DND-41 (cell line): Measurements from ENCODE around the gene MACROD2.
A peak's percentile ranks its signal among the peaks of the same experiment; 100 is the strongest.

Source experiments
- ATAC-seq: fragments of 200-7000 bp; cut with Tn5 transposase; 3 replicates; pipeline ENCODE4 v1.9.1; 2021; ENCODE audit warnings: low read depth; ENCODE audit not compliant: insufficient read depth
- DNase-seq: peaks from one replicate; pipeline ENCODE4 v3.0.0-alpha.2; 2020
- H2AFZ ChIP-seq: 2 replicates; pipeline ENCODE4 v1.6.0; 2012; ENCODE audit warnings: low read depth, low read length
- H3K27ac ChIP-seq: 2 replicates; pipeline ENCODE4 v1.5.1; 2012; ENCODE audit warnings: low read length, inconsistent platforms
- H3K27me3 ChIP-seq: fragments of 200-600 bp; sonication (generic); 2 replicates; pipeline ENCODE4 v1.6.0; 2012; ENCODE audit warnings: low read length, mild to moderate bottlenecking, inconsistent platforms; ENCODE audit not compliant: insufficient read depth, poor library complexity
- H3K36me3 ChIP-seq: 2 replicates; pipeline ENCODE4 v1.5.1; 2012; ENCODE audit warnings: low read length, inconsistent platforms; ENCODE audit not compliant: insufficient read depth
- H3K4me1 ChIP-seq: 2 replicates; pipeline ENCODE4 v1.5.1; 2012; ENCODE audit warnings: mild to moderate bottlenecking, low read length; ENCODE audit not compliant: insufficient read depth
- H3K4me2 ChIP-seq: 2 replicates; pipeline ENCODE4 v1.6.0; 2012; ENCODE audit warnings: mild to moderate bottlenecking, moderate library complexity, low read length, inconsistent platforms; ENCODE audit not compliant: insufficient read depth
- H3K4me3 ChIP-seq, 2 experiments: fragments of 200-600 bp in 1 of 2; shearing (Covaris generic) in 1 of 2; 2 replicates each; pipeline ENCODE4 v1.5.1; 2012 to 2016; ENCODE audit warnings: inconsistent platforms in 2 of 2, low read length in 2 of 2, mild to moderate bottlenecking in 2 of 2, low read depth in 1 of 2, moderate library complexity in 1 of 2
- H3K79me2 ChIP-seq: 2 replicates; pipeline ENCODE4 v1.6.0; 2012; ENCODE audit warnings: low read length, inconsistent platforms; ENCODE audit not compliant: insufficient read depth
- H3K9ac ChIP-seq: 2 replicates; pipeline ENCODE4 v1.6.0; 2012; ENCODE audit warnings: low read depth, mild to moderate bottlenecking, inconsistent platforms, low read length, moderate library complexity
- H3K9me3 ChIP-seq: 2 replicates; pipeline ENCODE4 v1.5.1; 2012; ENCODE audit warnings: low read length, moderate library complexity, mild to moderate bottlenecking, inconsistent platforms; ENCODE audit not compliant: insufficient read depth, severe bottlenecking
- H4K20me1 ChIP-seq: 2 replicates; pipeline ENCODE4 v1.6.0; 2012; ENCODE audit warnings: low read length; ENCODE audit not compliant: insufficient read depth
- EZH2 ChIP-seq: IDR thresholded peaks from 3 replicates; pipeline ENCODE4 v1.6.1; 2012; ENCODE audit warnings: borderline replicate concordance, low read depth, mild to moderate bottlenecking, moderate library complexity, low read length, inconsistent platforms; ENCODE audit not compliant: severe bottlenecking
- TF ChIP-seq, protein P1 (sequence below): IDR thresholded peaks from 2 replicates; pipeline ENCODE4 v1.5.1; 2012; ENCODE audit warnings: borderline replicate concordance, low read length, moderate library complexity, mild to moderate bottlenecking; ENCODE audit not compliant: poor library complexity, severe bottlenecking; ENCODE audit errors: extremely low read depth

The MACROD2 gene

GRCh38 chr20:14950633-14951032 lies 955.3 kb downstream of the MACROD2 start:
- no peak for ATAC-seq
- Histone ChIP-seq H3K4me3 (no peak overlapping the region), H3K4me2 (no peak overlapping the region), H4K20me1 (no peaks in the 10 kb centered on the region), H3K9me3 (no peaks in the 10 kb centered on the region), H3K4me1 (no peaks in the 10 kb centered on the region), H2AFZ (peak overlapping the region; percentile 37; the same call in 1 of the 2 replicates), H3K36me3 (no peaks in the 10 kb centered on the region), H3K79me2 (no peaks in the 10 kb centered on the region), H3K27me3 (no peaks in the 10 kb centered on the region), H3K9ac (no peak overlapping the region), H3K27ac (no peak overlapping the region)
- TF ChIP-seq, protein P1, sequence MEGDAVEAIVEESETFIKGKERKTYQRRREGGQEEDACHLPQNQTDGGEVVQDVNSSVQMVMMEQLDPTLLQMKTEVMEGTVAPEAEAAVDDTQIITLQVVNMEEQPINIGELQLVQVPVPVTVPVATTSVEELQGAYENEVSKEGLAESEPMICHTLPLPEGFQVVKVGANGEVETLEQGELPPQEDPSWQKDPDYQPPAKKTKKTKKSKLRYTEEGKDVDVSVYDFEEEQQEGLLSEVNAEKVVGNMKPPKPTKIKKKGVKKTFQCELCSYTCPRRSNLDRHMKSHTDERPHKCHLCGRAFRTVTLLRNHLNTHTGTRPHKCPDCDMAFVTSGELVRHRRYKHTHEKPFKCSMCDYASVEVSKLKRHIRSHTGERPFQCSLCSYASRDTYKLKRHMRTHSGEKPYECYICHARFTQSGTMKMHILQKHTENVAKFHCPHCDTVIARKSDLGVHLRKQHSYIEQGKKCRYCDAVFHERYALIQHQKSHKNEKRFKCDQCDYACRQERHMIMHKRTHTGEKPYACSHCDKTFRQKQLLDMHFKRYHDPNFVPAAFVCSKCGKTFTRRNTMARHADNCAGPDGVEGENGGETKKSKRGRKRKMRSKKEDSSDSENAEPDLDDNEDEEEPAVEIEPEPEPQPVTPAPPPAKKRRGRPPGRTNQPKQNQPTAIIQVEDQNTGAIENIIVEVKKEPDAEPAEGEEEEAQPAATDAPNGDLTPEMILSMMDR, result no peak
- TF ChIP-seq EZH2, result no peak
- no peak for DNase-seq

GRCh38 chr20:14951105-14951504 lies 955.8 kb downstream of the MACROD2 start:
- DNase-seq, result no peak
- 0 out of 2 replicates have a peak overlapping the region, but pooled peaks have one; percentile 37 for H2AFZ ChIP-seq
- no peak for ATAC-seq
- no peaks in the 10 kb centered on the region for H3K36me3 ChIP-seq
- H4K20me1 ChIP-seq, result no peaks in the 10 kb centered on the region
- H3K79me2 ChIP-seq, result no peaks in the 10 kb centered on the region
- no peak overlapping the region for H3K27ac ChIP-seq
- H3K9me3 ChIP-seq, result no peaks in the 10 kb centered on the region
- H3K4me3 ChIP-seq, result no peak overlapping the region
- no peaks in the 10 kb centered on the region for H3K27me3 ChIP-seq
- H3K4me1 ChIP-seq, result no peaks in the 10 kb centered on the region
- TF ChIP-seq EZH2, result no peak
- TF ChIP-seq, protein P1, result no peak
- H3K9ac ChIP-seq, result no peak overlapping the region
- H3K4me2 ChIP-seq, result no peak overlapping the region

DNA sequence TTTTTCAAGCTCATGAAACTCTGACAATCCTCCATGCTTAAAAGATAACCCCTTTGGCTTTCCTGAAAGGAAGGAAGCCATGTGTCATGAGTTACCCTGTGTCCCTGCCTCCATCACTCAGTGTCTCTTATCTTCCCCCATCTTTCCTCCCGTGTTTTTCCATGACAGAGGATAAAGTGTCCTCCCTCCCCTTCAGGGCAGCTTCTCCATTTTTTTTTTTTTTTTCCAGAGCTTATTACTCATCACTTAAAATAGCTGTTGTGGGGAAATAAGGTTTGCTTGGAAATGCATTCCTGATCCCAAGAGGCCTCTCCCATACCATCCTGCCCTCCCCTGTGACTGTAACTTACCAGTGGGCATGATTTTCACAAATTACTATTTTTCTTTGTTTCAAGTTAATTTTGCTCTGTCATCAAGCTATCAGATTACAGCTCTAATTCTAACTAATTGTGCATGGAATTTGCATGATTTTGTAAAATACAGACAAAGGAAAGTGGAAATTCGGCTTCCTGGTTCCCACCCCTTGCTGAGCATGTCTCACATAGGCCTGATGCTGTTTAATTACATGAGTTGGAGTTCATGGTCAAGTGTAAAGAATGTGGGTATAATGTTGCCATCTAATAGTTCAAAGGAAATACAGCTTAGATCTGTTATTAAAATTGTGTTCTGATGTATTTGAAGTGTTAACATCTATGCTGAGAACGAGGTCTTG lies 956.5 kb downstream of the MACROD2 start:
- H4K20me1 ChIP-seq, result no peaks in the 10 kb centered on the region
- no peaks in the 10 kb centered on the region for H3K4me1 ChIP-seq
- no peaks in the 10 kb centered on the region for H3K79me2 ChIP-seq
- no peaks in the 10 kb centered on the region for H3K9me3 ChIP-seq
- H2AFZ ChIP-seq, result no peak overlapping the region; the same call in 1 of the 2 replicates
- DNase-seq (no peak), ATAC-seq (no peak)
- no peaks in the 10 kb centered on the region for H3K27me3 ChIP-seq
- H3K27ac ChIP-seq, result no peak overlapping the region
- TF ChIP-seq, protein P1, result no peak
- no peak for TF ChIP-seq EZH2
- H3K4me2 ChIP-seq, result no peak overlapping the region
- H3K9ac ChIP-seq, result no peak overlapping the region
- no peak overlapping the region for H3K4me3 ChIP-seq
- no peaks in the 10 kb centered on the region for H3K36me3 ChIP-seq
